Stimulated activated naive CD8-positive, alpha-beta T cell treated with anti-CD3 and anti-CD28 coated beads, Interleukin-15, Interleukin-2, amounts not matched to agents 100 ng/mL and 50 ng/mL, for 24 hours (primary cell): ENCODE measurements around the gene TTC13.

Experiments
- H3K27ac Mint-ChIP-seq: one replicate; pipeline ENCODE4 v1.8.0; 2021; ENCODE audit warnings: mild to moderate bottlenecking, mixed read lengths
- H3K27me3 Mint-ChIP-seq: one replicate; pipeline ENCODE4 v1.8.0; 2021; ENCODE audit warnings: mixed read lengths
- H3K36me3 Mint-ChIP-seq: one replicate; pipeline ENCODE4 v1.8.0; 2021; ENCODE audit warnings: low read depth, mixed read lengths
- H3K4me1 Mint-ChIP-seq: one replicate; pipeline ENCODE4 v1.8.0; 2021; ENCODE audit warnings: low read depth, mixed read lengths
- H3K4me3 Mint-ChIP-seq: one replicate; pipeline ENCODE4 v1.8.0; 2021; ENCODE audit warnings: mild to moderate bottlenecking, mixed read lengths
- H3K9me3 Mint-ChIP-seq: one replicate; pipeline ENCODE4 v1.8.0; 2021; ENCODE audit warnings: mixed read lengths

The TTC13 gene

DNA sequence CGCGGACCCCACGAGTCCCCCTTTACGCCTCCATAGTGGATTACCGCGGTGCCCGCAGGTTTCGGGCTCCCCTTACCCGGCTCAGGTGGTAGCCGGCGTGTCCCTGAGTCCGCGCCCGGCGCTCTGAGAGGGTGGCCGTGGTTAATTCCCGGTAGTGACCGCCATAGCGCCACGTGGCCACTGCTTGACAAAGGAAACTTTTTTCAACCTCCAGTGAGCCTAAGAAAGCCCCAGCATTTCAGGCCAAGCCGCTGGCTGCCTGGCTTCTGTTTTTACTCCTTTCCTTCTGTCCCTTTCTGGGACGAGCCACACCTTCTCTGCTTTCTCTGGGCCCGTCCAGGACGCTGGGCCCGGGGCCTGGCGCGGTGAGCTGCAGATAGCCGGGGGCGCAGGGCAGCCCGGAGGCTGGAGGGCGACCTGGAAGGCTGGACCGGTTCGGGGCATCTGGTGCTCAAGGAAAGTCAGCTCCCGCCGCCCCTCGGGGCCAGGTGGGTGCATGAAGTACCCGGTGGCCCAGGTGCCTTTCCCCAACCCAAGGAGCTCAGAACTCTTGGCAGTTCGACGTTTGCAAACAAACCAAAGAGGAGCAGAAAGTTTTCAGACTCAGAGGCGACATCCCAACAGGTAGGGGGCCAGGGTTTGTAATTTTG, 109.8 kb downstream of the TTC13 start:
- H3K27ac Mint-ChIP-seq = no peak overlapping the region
- H3K27me3 Mint-ChIP-seq = peaks cover 38% of the 10 kb centered on the region
- H3K36me3 Mint-ChIP-seq = no peaks in the 10 kb centered on the region
- peaks cover 18% of the 10 kb centered on the region for H3K4me1 Mint-ChIP-seq
- peak overlapping the region; percentile 77 for H3K4me3 Mint-ChIP-seq
- no peaks in the 10 kb centered on the region for H3K9me3 Mint-ChIP-seq

- Mint-ChIP-seq H3K27ac (peak within 1 kb of the TSS; percentile 79), H3K27me3 (peaks cover 38% of the 10 kb centered on the region), H3K9me3 (no peaks in the 10 kb centered on the region), H3K4me3 (peak within 1 kb of the TSS; percentile 83), H3K36me3 (no peaks in the 10 kb centered on the region), H3K4me1 (peaks cover 22% of the 10 kb centered on the region)
Measured at GRCh38 chr1:230867903-230868735, 110.5 kb downstream of the TTC13 start, which contains the start of gene C1orf198. Gene C1orf198 (minus strand): TSS chr1:230868521. CDS start chr1:230868512, 9 bp downstream.

- Mint-ChIP-seq H3K4me1 (peaks cover 28% of the 10 kb centered on the region), H3K36me3 (no peaks in the 10 kb centered on the region), H3K27me3 (peaks cover 38% of the 10 kb centered on the region), H3K9me3 (no peaks in the 10 kb centered on the region), H3K4me3 (peak overlapping the region; percentile 83), H3K27ac (peak overlapping the region; percentile 70)
Measured at GRCh38 chr1:230867101-230867902, 111.4 kb downstream of the TTC13 start.

DNA sequence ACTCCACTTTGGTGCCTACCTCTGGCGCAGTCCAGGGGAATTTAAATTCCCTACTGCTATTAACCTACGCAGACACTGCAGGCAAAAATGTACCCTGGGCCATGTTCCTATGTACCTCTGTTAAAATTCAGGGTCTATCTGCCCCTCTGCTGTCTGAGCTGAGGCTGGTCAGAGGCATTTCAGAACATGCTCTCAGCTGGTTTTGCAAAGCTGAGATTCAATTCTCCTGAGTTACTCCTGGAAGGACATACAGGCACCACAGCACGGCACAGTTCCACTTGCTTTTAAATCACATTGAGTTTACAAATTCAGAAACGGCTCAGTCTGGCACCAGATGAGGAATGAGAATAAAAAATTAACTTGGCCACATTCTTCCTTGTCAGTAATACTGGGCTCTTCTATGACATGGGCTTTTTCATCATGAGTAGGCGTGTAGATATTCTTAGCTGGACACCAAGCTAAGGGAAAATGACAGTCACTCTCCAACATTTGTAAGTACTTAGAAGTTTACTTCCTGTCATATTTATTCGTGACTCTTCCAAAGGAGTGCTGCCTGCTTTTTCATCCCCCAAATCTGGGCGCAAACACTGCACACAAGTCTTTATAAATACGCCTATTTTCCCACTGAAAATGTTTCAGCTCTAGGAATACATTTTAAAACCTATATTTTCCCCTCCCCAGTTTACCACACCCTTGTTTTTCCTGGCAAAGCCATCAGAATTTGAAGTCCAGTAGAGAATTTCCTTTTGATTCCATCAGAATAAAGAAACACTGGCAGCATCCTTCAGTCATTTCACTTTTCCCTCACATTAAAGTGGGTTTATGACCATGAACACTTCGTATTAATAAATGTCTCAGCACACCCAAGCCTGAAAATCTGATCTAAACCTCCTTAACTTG, 112.2 kb downstream of the TTC13 start:
- peaks cover 28% of the 10 kb centered on the region for H3K4me1 Mint-ChIP-seq
- H3K9me3 Mint-ChIP-seq = no peaks in the 10 kb centered on the region
- H3K27ac Mint-ChIP-seq = no peak overlapping the region
- peaks cover 33% of the 10 kb centered on the region for H3K27me3 Mint-ChIP-seq
- H3K4me3 Mint-ChIP-seq = peak overlapping the region; percentile 83
- H3K36me3 Mint-ChIP-seq = no peaks in the 10 kb centered on the region

DNA sequence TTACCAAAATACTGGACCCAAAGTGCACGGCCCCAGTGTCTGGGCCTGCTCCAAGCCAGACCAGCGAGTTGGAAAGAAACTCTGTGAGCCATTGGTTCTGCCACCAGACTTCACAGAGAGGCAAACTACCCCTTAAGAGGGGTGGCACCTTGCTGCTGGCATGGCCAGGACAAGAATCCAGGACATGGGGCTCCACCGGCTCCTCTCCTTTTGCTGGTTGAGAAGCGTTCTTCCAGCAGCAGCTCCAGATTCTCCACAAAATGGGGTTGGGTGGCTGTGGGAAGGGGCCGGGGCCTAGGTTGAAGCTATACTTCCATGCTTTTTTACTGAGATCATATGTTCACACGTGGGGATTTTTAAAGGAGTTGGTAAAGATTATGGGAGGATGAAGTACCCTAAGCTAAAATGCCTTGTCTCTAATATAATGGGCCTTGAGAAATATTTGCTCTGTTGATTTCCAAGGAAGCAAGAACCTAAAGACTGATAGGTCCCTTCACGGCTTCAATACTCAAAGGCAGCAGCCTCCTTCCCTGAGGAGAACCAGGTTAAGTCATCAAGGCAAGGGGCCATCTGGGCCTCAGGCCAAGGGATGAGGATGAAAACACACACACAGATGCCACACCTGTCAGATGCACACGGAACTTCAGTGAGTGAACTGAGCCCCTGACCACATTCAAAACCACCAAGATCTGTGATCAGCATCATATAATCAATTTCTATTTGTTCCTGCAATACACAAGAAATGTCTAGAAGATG, 113.4 kb downstream of the TTC13 start:
- Mint-ChIP-seq H3K4me3 (no peak overlapping the region), H3K9me3 (no peaks in the 10 kb centered on the region), H3K27me3 (peaks cover 26% of the 10 kb centered on the region), H3K27ac (no peak overlapping the region), H3K4me1 (peaks cover 28% of the 10 kb centered on the region), H3K36me3 (no peaks in the 10 kb centered on the region)

DNA sequence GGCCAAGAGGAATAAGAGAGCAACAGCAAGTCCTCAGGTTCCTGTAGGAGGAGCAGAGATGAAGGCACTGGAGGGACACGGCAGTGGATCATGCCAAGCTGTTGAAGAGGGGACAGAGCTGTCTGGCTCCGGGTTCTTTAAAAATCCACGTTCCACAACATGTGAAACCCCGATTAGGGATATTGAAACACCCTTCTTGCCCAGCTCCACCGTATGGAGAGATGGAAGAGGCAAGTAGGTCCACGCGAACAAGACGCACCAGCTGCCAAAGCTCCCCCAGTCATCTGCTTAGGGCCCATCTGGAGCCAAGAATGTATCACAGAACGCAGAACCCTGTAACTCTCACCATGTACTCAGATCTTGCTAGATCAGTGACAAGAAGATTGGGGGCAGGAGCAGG, 114.2 kb downstream of the TTC13 start:
- H3K9me3 Mint-ChIP-seq = no peaks in the 10 kb centered on the region

GRCh38 chr1:230863449-230863848, 115.2 kb downstream of the TTC13 start:
- H3K36me3 Mint-ChIP-seq = no peaks in the 10 kb centered on the region
- H3K9me3 Mint-ChIP-seq = no peaks in the 10 kb centered on the region
- H3K27me3 Mint-ChIP-seq = peaks cover 16% of the 10 kb centered on the region
- H3K27ac Mint-ChIP-seq = no peak overlapping the region
- H3K4me3 Mint-ChIP-seq = no peak overlapping the region
- peaks cover 28% of the 10 kb centered on the region for H3K4me1 Mint-ChIP-seq

More for the DNA sequence above, 114.2 kb downstream of the TTC13 start:
- H3K27ac Mint-ChIP-seq = no peak overlapping the region
- no peaks in the 10 kb centered on the region for H3K36me3 Mint-ChIP-seq
- no peak overlapping the region for H3K4me3 Mint-ChIP-seq
- peaks cover 28% of the 10 kb centered on the region for H3K4me1 Mint-ChIP-seq
- peaks cover 18% of the 10 kb centered on the region for H3K27me3 Mint-ChIP-seq

DNA sequence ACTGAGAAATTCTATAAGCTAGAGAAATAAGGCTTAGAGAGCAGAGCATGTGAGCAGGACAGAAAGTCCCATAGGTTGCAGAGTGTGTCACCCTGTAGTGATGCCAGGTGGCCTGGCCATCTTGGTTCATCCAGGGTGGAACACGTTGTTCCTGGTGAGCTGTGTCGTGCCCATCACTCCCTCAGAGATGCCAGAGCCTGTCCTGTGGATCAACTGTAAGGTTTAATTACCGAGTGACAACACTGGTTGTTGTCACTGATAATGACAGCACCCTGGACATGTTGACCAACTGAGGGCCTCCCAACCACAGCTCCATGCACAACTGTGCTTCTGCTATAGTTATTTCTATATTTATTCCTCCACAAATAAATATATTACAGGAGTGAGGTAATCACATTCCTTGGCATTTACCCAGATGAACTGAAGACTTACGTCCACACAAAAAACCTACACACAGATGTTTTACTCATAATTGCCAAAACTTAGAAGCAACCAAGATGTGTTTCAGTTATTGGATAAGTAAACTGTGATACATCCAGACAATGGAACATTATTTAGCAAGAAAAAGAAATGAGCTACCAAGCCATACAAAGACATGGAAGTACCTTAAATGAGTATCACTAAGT, 116.6 kb downstream of the TTC13 start:
- Mint-ChIP-seq H3K27ac (no peak overlapping the region), H3K4me1 (peaks cover 20% of the 10 kb centered on the region), H3K9me3 (no peaks in the 10 kb centered on the region), H3K27me3 (peaks cover 9% of the 10 kb centered on the region), H3K36me3 (no peaks in the 10 kb centered on the region), H3K4me3 (no peak overlapping the region)

DNA sequence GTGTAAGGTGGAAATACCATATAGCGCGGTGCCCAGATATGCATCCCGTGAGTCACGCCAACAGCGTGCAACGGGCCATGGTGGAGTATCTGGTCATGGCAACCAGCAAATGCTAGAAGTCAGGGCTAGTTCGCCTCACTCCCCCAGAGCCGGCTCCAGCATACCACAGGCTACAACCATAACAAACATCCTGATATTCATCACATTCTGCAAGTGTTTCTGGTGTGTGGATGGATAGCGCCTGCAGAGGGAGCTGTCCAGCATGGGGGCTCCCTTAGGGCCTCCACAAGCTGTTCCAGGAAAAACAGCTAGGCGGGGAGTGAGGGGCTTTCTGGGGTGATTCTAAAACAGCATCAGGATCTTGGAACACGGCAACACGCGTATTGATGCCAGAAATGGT, 117.2 kb downstream of the TTC13 start:
- no peaks in the 10 kb centered on the region for H3K9me3 Mint-ChIP-seq
- no peak overlapping the region for H3K27ac Mint-ChIP-seq
- H3K4me3 Mint-ChIP-seq = no peak overlapping the region
- H3K27me3 Mint-ChIP-seq = peaks cover 3% of the 10 kb centered on the region
- no peaks in the 10 kb centered on the region for H3K36me3 Mint-ChIP-seq
- H3K4me1 Mint-ChIP-seq = peaks cover 14% of the 10 kb centered on the region

DNA sequence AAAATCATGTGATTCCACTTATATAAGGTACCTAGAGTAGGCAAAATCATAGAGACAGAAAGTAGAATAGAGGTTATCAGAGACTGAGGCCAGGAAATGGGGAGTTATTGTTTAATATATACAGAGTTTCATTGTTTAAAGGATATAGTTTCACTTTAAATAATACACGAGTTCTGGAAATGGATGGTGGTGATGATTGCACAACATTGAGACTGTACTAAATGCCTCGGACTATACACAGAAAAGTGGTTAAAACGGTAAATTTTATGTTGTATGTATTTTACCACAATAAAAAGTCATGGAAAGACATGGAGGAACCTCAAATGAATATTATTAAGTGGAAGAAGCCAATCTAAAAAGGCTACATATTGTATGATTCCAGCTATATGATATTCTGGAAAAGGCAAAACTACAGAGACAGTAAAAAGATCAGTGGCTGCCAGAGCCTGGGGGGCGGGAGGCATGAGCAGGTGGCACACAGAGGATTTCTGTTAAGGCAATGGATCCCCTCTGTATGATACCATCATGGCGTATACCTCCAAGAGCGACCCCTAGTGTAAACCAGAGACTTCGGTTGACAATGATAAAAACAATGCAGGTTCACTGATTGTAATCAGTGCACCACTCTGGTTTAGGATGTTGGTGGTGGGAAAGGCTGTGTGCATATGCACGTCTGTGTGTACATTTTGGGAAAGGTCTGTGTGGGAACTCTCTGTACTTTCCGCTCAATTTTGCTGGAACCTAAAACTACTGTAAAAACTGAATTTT, 117.9 kb downstream of the TTC13 start:
- Mint-ChIP-seq H3K27me3 (no peaks in the 10 kb centered on the region), H3K4me1 (peaks cover 9% of the 10 kb centered on the region), H3K9me3 (no peaks in the 10 kb centered on the region), H3K4me3 (no peak overlapping the region), H3K27ac (no peak overlapping the region), H3K36me3 (no peaks in the 10 kb centered on the region)

DNA sequence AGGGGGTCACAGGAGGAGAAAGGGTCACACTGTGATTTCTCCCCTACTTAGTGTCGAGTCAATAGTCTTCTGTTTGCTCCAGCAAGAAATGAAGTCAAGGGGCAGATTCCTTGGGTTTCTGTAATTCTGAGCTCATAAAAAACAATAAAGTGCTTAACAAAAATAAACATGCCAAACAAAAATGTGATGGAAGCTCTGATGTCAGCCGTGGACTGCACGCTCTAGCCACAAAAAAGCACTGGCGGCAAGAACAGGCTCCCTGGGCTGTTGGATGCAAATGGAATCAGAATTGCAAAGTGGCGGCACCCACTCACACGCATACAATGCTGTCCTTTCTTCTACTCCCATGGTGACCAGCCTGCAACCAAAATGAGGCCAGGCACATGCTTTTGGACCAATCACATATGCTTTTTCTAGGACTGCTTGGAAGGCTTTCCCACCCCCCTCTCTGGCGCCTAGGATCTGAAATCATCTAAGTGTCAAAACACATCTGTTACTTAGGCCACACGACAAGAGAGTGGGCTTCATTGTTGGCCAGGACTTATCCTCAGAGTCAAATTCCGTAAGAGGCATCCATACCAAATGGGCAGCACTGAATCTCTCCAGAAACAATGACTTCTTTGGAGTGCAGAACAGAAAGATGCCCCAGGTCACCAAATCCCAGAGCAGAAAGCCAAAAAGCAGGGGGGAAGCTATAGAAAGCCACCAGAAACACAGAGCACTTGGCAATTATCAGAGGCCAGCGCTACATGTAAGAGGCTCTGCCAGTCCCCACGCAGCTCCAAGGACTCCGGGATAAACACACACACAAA, 119.5 kb downstream of the TTC13 start:
- H3K4me1 Mint-ChIP-seq = peaks cover 9% of the 10 kb centered on the region
- no peaks in the 10 kb centered on the region for H3K27me3 Mint-ChIP-seq
- H3K4me3 Mint-ChIP-seq = no peak overlapping the region
- H3K27ac Mint-ChIP-seq = no peak overlapping the region
- H3K9me3 Mint-ChIP-seq = no peaks in the 10 kb centered on the region
- no peaks in the 10 kb centered on the region for H3K36me3 Mint-ChIP-seq

GRCh38 chr1:230858236-230858820, 120.3 kb downstream of the TTC13 start:
- no peak overlapping the region for H3K4me3 Mint-ChIP-seq
- peaks cover 3% of the 10 kb centered on the region for H3K36me3 Mint-ChIP-seq
- H3K9me3 Mint-ChIP-seq = no peaks in the 10 kb centered on the region
- peaks cover 7% of the 10 kb centered on the region for H3K4me1 Mint-ChIP-seq
- H3K27me3 Mint-ChIP-seq = no peaks in the 10 kb centered on the region
- no peak overlapping the region for H3K27ac Mint-ChIP-seq
